DND-41 (cell line): Measurements from ENCODE around the gene DGKI.

Source experiments
- ATAC-seq: fragments of 200-7000 bp; cut with Tn5 transposase; 3 replicates; pipeline ENCODE4 v1.9.1; 2021; ENCODE audit warnings: low read depth; ENCODE audit not compliant: insufficient read depth
- DNase-seq: peaks from one replicate; pipeline ENCODE4 v3.0.0-alpha.2; 2020
- H2AFZ ChIP-seq: 2 replicates; pipeline ENCODE4 v1.6.0; 2012; ENCODE audit warnings: low read depth, low read length
- H3K27ac ChIP-seq: 2 replicates; pipeline ENCODE4 v1.5.1; 2012; ENCODE audit warnings: low read length, inconsistent platforms
- H3K27me3 ChIP-seq: fragments of 200-600 bp; sonication (generic); 2 replicates; pipeline ENCODE4 v1.6.0; 2012; ENCODE audit warnings: low read length, mild to moderate bottlenecking, inconsistent platforms; ENCODE audit not compliant: insufficient read depth, poor library complexity
- H3K36me3 ChIP-seq: 2 replicates; pipeline ENCODE4 v1.5.1; 2012; ENCODE audit warnings: low read length, inconsistent platforms; ENCODE audit not compliant: insufficient read depth
- H3K4me1 ChIP-seq: 2 replicates; pipeline ENCODE4 v1.5.1; 2012; ENCODE audit warnings: mild to moderate bottlenecking, low read length; ENCODE audit not compliant: insufficient read depth
- H3K4me2 ChIP-seq: 2 replicates; pipeline ENCODE4 v1.6.0; 2012; ENCODE audit warnings: mild to moderate bottlenecking, moderate library complexity, low read length, inconsistent platforms; ENCODE audit not compliant: insufficient read depth
- H3K4me3 ChIP-seq, 2 experiments: fragments of 200-600 bp in 1 of 2; shearing (Covaris generic) in 1 of 2; 2 replicates each; pipeline ENCODE4 v1.5.1; 2012 to 2016; ENCODE audit warnings: inconsistent platforms in 2 of 2, low read length in 2 of 2, mild to moderate bottlenecking in 2 of 2, low read depth in 1 of 2, moderate library complexity in 1 of 2
- H3K79me2 ChIP-seq: 2 replicates; pipeline ENCODE4 v1.6.0; 2012; ENCODE audit warnings: low read length, inconsistent platforms; ENCODE audit not compliant: insufficient read depth
- H3K9ac ChIP-seq: 2 replicates; pipeline ENCODE4 v1.6.0; 2012; ENCODE audit warnings: low read depth, mild to moderate bottlenecking, inconsistent platforms, low read length, moderate library complexity
- H3K9me3 ChIP-seq: 2 replicates; pipeline ENCODE4 v1.5.1; 2012; ENCODE audit warnings: low read length, moderate library complexity, mild to moderate bottlenecking, inconsistent platforms; ENCODE audit not compliant: insufficient read depth, severe bottlenecking
- H4K20me1 ChIP-seq: 2 replicates; pipeline ENCODE4 v1.6.0; 2012; ENCODE audit warnings: low read length; ENCODE audit not compliant: insufficient read depth
- EZH2 ChIP-seq: IDR thresholded peaks from 3 replicates; pipeline ENCODE4 v1.6.1; 2012; ENCODE audit warnings: borderline replicate concordance, low read depth, mild to moderate bottlenecking, moderate library complexity, low read length, inconsistent platforms; ENCODE audit not compliant: severe bottlenecking
- TF ChIP-seq, protein P1 (sequence below): IDR thresholded peaks from 2 replicates; pipeline ENCODE4 v1.5.1; 2012; ENCODE audit warnings: borderline replicate concordance, low read length, moderate library complexity, mild to moderate bottlenecking; ENCODE audit not compliant: poor library complexity, severe bottlenecking; ENCODE audit errors: extremely low read depth

The DGKI gene

DNA sequence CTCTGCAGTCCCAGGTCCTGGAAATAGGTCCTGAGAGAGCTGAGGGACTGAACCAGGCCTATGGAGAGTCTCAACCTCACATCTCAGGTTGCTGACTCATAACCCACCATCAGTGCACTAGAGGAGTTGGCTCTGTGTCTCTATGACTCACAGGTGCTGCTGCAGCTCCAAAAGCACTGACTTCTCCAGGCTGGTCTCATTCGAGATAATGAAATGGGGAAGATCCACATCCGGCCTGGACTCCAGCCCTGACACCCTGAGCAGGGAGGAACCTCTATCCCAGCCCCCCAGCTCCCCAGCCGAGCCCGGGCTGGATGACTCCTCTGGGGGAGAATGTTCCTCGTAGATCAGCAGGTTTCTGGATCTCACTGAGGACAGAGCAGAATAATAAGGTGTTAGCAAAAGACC, 35.5 kb upstream of the DGKI start:
- H3K27ac ChIP-seq: no peak overlapping the region
- no peak overlapping the region for H3K4me3 ChIP-seq
- H3K9ac ChIP-seq: no peak overlapping the region
- H2AFZ ChIP-seq: no peak overlapping the region
- H3K27me3 ChIP-seq: no peaks in the 10 kb centered on the region
- no peaks in the 10 kb centered on the region for H3K4me1 ChIP-seq
- peaks cover 5% of the 10 kb centered on the region for H3K9me3 ChIP-seq
- DNase-seq: no peak
- H3K36me3 ChIP-seq: peaks cover 37% of the 10 kb centered on the region
- H3K4me2 ChIP-seq: no peak overlapping the region
- no peaks in the 10 kb centered on the region for H4K20me1 ChIP-seq
- TF ChIP-seq, protein P1, sequence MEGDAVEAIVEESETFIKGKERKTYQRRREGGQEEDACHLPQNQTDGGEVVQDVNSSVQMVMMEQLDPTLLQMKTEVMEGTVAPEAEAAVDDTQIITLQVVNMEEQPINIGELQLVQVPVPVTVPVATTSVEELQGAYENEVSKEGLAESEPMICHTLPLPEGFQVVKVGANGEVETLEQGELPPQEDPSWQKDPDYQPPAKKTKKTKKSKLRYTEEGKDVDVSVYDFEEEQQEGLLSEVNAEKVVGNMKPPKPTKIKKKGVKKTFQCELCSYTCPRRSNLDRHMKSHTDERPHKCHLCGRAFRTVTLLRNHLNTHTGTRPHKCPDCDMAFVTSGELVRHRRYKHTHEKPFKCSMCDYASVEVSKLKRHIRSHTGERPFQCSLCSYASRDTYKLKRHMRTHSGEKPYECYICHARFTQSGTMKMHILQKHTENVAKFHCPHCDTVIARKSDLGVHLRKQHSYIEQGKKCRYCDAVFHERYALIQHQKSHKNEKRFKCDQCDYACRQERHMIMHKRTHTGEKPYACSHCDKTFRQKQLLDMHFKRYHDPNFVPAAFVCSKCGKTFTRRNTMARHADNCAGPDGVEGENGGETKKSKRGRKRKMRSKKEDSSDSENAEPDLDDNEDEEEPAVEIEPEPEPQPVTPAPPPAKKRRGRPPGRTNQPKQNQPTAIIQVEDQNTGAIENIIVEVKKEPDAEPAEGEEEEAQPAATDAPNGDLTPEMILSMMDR: no peak
- TF ChIP-seq EZH2: no peak
- no peak for ATAC-seq
- H3K79me2 ChIP-seq: no peaks in the 10 kb centered on the region

DNA sequence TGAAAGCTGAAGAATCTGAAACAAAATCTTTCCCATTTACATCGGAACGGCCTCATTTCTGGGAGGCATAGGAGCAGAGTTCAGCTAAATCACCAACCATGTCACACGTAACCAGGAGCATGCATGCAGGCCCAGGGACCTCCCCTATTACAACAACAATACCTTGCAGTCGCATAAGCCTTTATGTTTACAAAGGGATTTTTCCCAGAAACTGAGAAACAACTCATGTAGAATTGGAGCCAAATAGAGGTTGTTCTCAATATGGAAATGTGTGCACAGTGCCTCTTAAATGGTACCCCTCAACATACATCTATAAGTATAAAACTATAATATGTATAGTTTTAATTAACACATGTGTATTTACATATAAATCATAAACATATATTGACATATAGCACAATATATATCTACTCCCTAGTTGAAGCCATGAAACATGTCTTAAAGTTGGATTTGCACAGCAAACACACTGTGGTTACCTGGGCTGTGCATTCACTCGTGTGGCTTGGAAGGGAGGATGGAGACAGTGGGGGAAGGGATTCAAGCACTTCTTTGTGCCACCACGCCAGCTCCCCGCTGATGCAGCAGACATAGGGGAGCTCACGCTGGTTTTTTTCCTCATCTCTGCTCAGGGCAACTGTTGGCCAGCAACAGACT, 35.0 kb upstream of the DGKI start:
- DNase-seq (no peak), ATAC-seq (no peak)
- H3K27ac ChIP-seq: no peak overlapping the region
- H3K27me3 ChIP-seq: no peaks in the 10 kb centered on the region
- no peaks in the 10 kb centered on the region for H3K79me2 ChIP-seq
- no peak overlapping the region for H3K4me3 ChIP-seq
- H3K36me3 ChIP-seq: peaks cover 37% of the 10 kb centered on the region
- no peak overlapping the region for H3K9ac ChIP-seq
- TF ChIP-seq, protein P1: no peak
- no peak for TF ChIP-seq EZH2
- H2AFZ ChIP-seq: no peak overlapping the region
- H3K4me1 ChIP-seq: no peaks in the 10 kb centered on the region
- no peak overlapping the region for H3K4me2 ChIP-seq
- peaks cover 5% of the 10 kb centered on the region for H3K9me3 ChIP-seq
- no peaks in the 10 kb centered on the region for H4K20me1 ChIP-seq

DNA sequence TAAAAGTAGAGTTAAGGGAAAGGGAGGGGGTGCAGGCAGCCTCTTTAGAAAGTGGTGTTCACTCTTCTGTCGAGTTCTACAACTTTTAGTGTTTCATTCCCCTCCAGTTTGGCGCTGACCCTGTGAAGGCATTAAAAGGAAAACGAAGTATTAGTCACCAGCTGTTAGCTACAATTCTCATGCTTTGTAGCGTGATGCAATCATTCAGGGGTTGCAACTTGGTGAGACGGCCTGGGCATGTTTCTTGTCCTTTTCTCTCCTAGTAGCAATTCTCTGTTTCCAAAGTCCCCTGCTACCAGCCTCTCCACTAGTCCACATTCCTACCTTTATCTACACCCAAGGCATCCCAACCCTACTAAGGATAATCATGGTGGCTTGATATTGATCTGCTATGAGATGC, 33.7 kb upstream of the DGKI start:
- H3K27me3 ChIP-seq: no peaks in the 10 kb centered on the region
- no peak for DNase-seq
- no peak overlapping the region for H3K4me2 ChIP-seq
- H3K36me3 ChIP-seq: peaks cover 37% of the 10 kb centered on the region
- TF ChIP-seq EZH2: no peak
- ATAC-seq: no peak
- H3K79me2 ChIP-seq: no peaks in the 10 kb centered on the region
- no peaks in the 10 kb centered on the region for H4K20me1 ChIP-seq
- no peak overlapping the region for H3K9ac ChIP-seq
- peaks cover 5% of the 10 kb centered on the region for H3K9me3 ChIP-seq
- H3K27ac ChIP-seq: no peak overlapping the region
- no peak overlapping the region for H3K4me3 ChIP-seq
- H2AFZ ChIP-seq: no peak overlapping the region
- no peaks in the 10 kb centered on the region for H3K4me1 ChIP-seq

DNA sequence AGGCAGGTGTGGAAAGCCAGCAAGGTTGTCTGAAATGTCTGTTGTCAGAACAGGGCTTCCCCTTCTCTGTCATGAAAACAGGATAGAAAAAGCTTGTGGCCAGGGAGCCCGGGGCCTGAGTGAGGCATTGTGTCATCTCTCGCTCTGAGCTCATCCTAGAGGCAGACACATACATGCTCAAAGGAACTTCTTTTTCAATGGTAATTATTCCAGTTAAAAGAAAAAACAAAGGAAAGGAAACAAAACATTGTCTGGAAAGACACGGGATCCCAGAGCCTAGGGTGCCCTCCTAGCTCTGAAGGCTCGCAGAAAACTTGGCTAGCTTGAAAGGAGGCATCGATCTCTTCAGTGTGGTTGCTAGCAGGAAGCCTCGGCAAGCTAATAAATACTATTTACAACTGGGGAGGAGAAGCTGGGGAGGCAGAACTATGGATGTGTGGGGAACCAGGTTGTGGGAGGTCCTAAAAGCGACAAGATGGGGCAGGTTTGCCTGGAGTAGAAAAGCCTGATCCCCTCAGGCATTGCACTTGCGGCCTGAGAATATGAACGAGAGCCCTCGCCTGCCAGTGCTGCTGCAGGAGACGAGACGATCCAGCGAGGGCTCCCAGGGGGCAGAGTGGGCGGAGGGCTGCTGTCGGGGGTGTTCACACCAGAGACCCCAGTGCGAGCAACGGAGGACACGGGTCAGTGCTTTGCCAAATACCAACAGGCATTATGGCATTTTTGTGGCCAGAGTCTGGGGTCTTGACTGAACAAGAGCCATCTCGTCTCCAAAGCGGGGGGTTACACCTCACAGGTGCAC, 32.8 kb upstream of the DGKI start:
- Histone ChIP-seq H4K20me1 (no peaks in the 10 kb centered on the region), H3K36me3 (peaks cover 29% of the 10 kb centered on the region), H2AFZ (no peak overlapping the region), H3K9me3 (peaks cover 5% of the 10 kb centered on the region), H3K79me2 (no peaks in the 10 kb centered on the region), H3K27me3 (no peaks in the 10 kb centered on the region), H3K27ac (no peak overlapping the region), H3K4me3 (no peak overlapping the region), H3K9ac (no peak overlapping the region), H3K4me2 (no peak overlapping the region), H3K4me1 (no peaks in the 10 kb centered on the region)
- no peak for TF ChIP-seq EZH2
- TF ChIP-seq, protein P1: no peak
- no peak for ATAC-seq
- DNase-seq: no peak
